Measurements from ENCODE around the gene NBPF1. TPM values are rescaled to one million over a fixed set of nuclear protein-coding genes. Genes with fewer than 3 reads are reported as not detected.
"Not testable (repeated sequence)": the region's sequence is repeated elsewhere in the genome, so short reads cannot be mapped to it uniquely, and the experiment has no call there.

NBPF1 gene
- total and polyA plus RNA-seq, 10 donors, result 1.3 to 60.7 (median 30.2) TPM

- WGBS, 5 donors, result 5 to 15% (median 8%) methylated on average over 24 to 58 of the region's 84 CpGs
- intact Hi-C loops (cut with DNase I; ENCODE audit: low total_unique reads); H3K27ac ChIP-seq; H3K36me3 ChIP-seq; H3K9me3 ChIP-seq: not testable (repeated sequence)
- Histone ChIP-seq H3K27me3 (replicated peaks in 1 of 7) (peaks cover 0 to 16% (median 0%) of the 10 kb centered on the region in 7 donors), H3K4me1 (peaks cover 22 to 43% (median 28%) of the 10 kb centered on the region in 6 donors), H3K4me3 (peak overlapping the region in 4 of 8 donors; percentile 14 to 60 (median 26))
- peak; percentile 76 for DNase-seq
These were observed 34.1 kb upstream of the NBPF1 start for GRCh38 chr1:16647179-16648176.

GRCh38 chr1:16646716-16647115, 33.4 kb upstream of the NBPF1 start:
- H3K4me3 ChIP-seq; intact Hi-C loops (cut with DNase I; ENCODE audit: low total_unique reads); H3K27ac ChIP-seq; H3K9me3 ChIP-seq: not testable (repeated sequence)
- WGBS, 5 donors, result 88 to 100% (median 97%) methylated on average over 2 to 15 of the region's 17 CpGs; no CpG with 5 or more reads in 2 of the 5 donors
- Histone ChIP-seq H3K27me3 (replicated peaks in 1 of 7) (peaks cover 0 to 16% (median 0%) of the 10 kb centered on the region in 7 donors), H3K4me1 (peaks cover 30 to 51% (median 36%) of the 10 kb centered on the region in 6 donors), H3K36me3 (peaks cover 0 to 14% (median 0%) of the 10 kb centered on the region in 6 donors)
- DNase-seq, result peak; percentile 60

GRCh38 chr1:16646061-16646664, 32.8 kb upstream of the NBPF1 start:
- intact Hi-C loops (cut with DNase I; ENCODE audit: low total_unique reads); H3K9me3 ChIP-seq; H3K27ac ChIP-seq; H3K4me3 ChIP-seq: not testable (repeated sequence)
- H3K36me3 ChIP-seq, result peaks cover 0 to 19% (median 0%) of the 10 kb centered on the region in 6 donors
- peaks cover 0 to 16% (median 0%) of the 10 kb centered on the region in 7 donors for H3K27me3 ChIP-seq (replicated peaks in 1 of 7)
- DNase-seq, result peak; percentile 80
- 89 to 95% (median 92%) methylated on average over 14 to 15 of the region's 15 CpGs for WGBS, 5 donors
- H3K4me1 ChIP-seq, result peaks cover 30 to 56% (median 40%) of the 10 kb centered on the region in 6 donors

- Histone ChIP-seq H3K27me3 (replicated peaks in 1 of 7) (peaks cover 0 to 16% (median 0%) of the 10 kb centered on the region in 7 donors), H3K4me1 (peaks cover 30 to 63% (median 44%) of the 10 kb centered on the region in 6 donors), H3K36me3 (peaks cover 0 to 20% (median 0%) of the 10 kb centered on the region in 6 donors), H3K27ac (peak overlapping the region; percentile 84 to 91 (median 88)), H3K4me3 (peak overlapping the region in 7 of 8 donors; percentile 60 to 92 (median 78))
- 77 to 93% (median 80%) methylated on average over 6 to 7 of the region's 7 CpGs for WGBS, 5 donors
- intact Hi-C loops (cut with DNase I; ENCODE audit: low total_unique reads); H3K9me3 ChIP-seq: not testable (repeated sequence)
- peak; percentile 84 for DNase-seq
These were observed 32.1 kb upstream of the NBPF1 start for GRCh38 chr1:16645271-16646060.

- H3K27me3 ChIP-seq (replicated peaks in 1 of 7), result peaks cover 0 to 16% (median 0%) of the 10 kb centered on the region in 7 donors
- peak; percentile 100 for DNase-seq
- intact Hi-C loops (cut with DNase I; ENCODE audit: low total_unique reads); H3K9me3 ChIP-seq: not testable (repeated sequence)
- H3K36me3 ChIP-seq, result peaks cover 0 to 24% (median 0%) of the 10 kb centered on the region in 6 donors
- TF ChIP-seq CTCF (IDR thresholded peaks at IDR 0.05 in 8 of 11, conservative IDR thresholded peaks at IDR 0.05 in 3 of 11) (peak in 8 of 11 experiments; percentile 51 to 85 (median 71)), POLR2A (IDR thresholded peaks at IDR 0.05) (peak in 1 of 3 donors; percentile 27), POLR2AphosphoS5 (IDR thresholded peaks at IDR 0.05) (peak; percentile 96 to 98 (median 98))
- peak overlapping the region; percentile 84 to 91 (median 88) for H3K27ac ChIP-seq
- peak overlapping the region; percentile 60 to 92 (median 78) for H3K4me3 ChIP-seq
- peaks cover 30 to 68% (median 46%) of the 10 kb centered on the region in 6 donors for H3K4me1 ChIP-seq
- WGBS, 5 donors, result 9 to 13% (median 9%) methylated on average over 60 to 61 of the region's 61 CpGs
These were observed 31.3 kb upstream of the NBPF1 start for GRCh38 chr1:16644482-16645270.

Measured in spleen (tissue), 11 donors.